Measurements from ENCODE around the gene SOBP. TPM values are rescaled to one million over a fixed set of nuclear protein-coding genes. Genes with fewer than 3 reads are reported as not detected.

Gene SOBP
- total and polyA plus RNA-seq, 2 donors (not counting 1 experiment from before 2014, with no cell fraction given), result 0.82 to 1.5 TPM

- no peaks in the 10 kb centered on the region for H3K79me2 ChIP-seq (ENCODE audit: control insufficient read depth, insufficient read depth, low read length)
- H3K27ac ChIP-seq (ENCODE audit: low read length in 2 of 2), result no peak overlapping the region
- no peaks in the 10 kb centered on the region for H3K4me1 ChIP-seq (ENCODE audit: control insufficient read depth in 2 of 2, insufficient read depth in 2 of 2, low read length in 2 of 2)
- H3K4me2 ChIP-seq (replicated peaks; ENCODE audit: low read depth, low read length, poor library complexity, severe bottlenecking), result no peak overlapping the region
- Mint-ChIP-seq H3K27me3 (peaks cover 18% of the 10 kb centered on the region), H3K4me3 (no peak overlapping the region), H3K27ac (no peak overlapping the region), H3K4me1 (no peaks in the 10 kb centered on the region), H3K9me3 (ENCODE audit: insufficient read depth) (no peaks in the 10 kb centered on the region)
- ChIA-PET CTCF (no interaction called here), POLR2A (no interaction called here)
- peaks cover 0 to 5% (median 0%) of the 10 kb centered on the region in 3 donors for H3K9me3 ChIP-seq (ENCODE audit: control extremely low read depth in 1 of 3, control insufficient read depth in 2 of 3, insufficient read depth in 1 of 3, low read length in 2 of 3)
- DNase-seq (no peak), ATAC-seq (ENCODE audit: low read depth) (no peak)
- no peak overlapping the region for H2AFZ ChIP-seq (ENCODE audit: insufficient read depth, low read depth, low read length, poor library complexity, severe bottlenecking)
- intact Hi-C loops (cut with micrococcal nuclease), result no loop called here
- H3K4me3 ChIP-seq (ENCODE audit: control extremely low read depth in 1 of 5, extremely low read depth in 1 of 5, insufficient read depth in 1 of 5, low read depth in 2 of 5, low read length in 4 of 5), result no peak overlapping the region
- no peak overlapping the region for H3K9ac ChIP-seq (ENCODE audit: low read length)
- H4K20me1 ChIP-seq (ENCODE audit: control insufficient read depth, insufficient read depth, low read length, poor library complexity, severe bottlenecking), result no peaks in the 10 kb centered on the region
- no peaks in the 10 kb centered on the region for H3K27me3 ChIP-seq (replicated peaks in 1 of 4; ENCODE audit: control extremely low read depth in 1 of 4, control insufficient read depth in 3 of 4, insufficient read depth in 4 of 4, low read length in 3 of 4)
- whole genome bisulfite sequencing (ENCODE audit: insufficient coverage), result 61% methylated on average over 2 of the region's 3 CpGs
- no peak for TF ChIP-seq CTCF (IDR thresholded peaks at IDR 0.05)
- TF ChIP-seq EZH2 (IDR thresholded peaks at IDR 0.05; ENCODE audit: borderline replicate concordance, insufficient read depth, low read depth, low read length, poor library complexity, severe bottlenecking), result no peak
- H3K36me3 ChIP-seq (replicated peaks in 1 of 2; ENCODE audit: control extremely low read depth in 1 of 2, control insufficient read depth in 1 of 2, extremely low read depth in 1 of 2, insufficient read depth in 2 of 2, low read length in 1 of 2), result no peaks in the 10 kb centered on the region
Observed at GRCh38 chr6:107689190-107689589, 199.3 kb downstream of the SOBP start.

- Histone ChIP-seq H3K27ac (ENCODE audit: low read length in 2 of 2) (no peak overlapping the region), H3K9ac (ENCODE audit: low read length) (no peak overlapping the region), H3K79me2 (ENCODE audit: control insufficient read depth, insufficient read depth, low read length) (no peaks in the 10 kb centered on the region), H3K4me1 (ENCODE audit: control insufficient read depth in 2 of 2, insufficient read depth in 2 of 2, low read length in 2 of 2) (no peaks in the 10 kb centered on the region), H3K4me2 (replicated peaks; ENCODE audit: low read depth, low read length, poor library complexity, severe bottlenecking) (no peak overlapping the region), H3K4me3 (ENCODE audit: control extremely low read depth in 1 of 5, extremely low read depth in 1 of 5, insufficient read depth in 1 of 5, low read depth in 2 of 5, low read length in 4 of 5) (no peak overlapping the region), H4K20me1 (ENCODE audit: control insufficient read depth, insufficient read depth, low read length, poor library complexity, severe bottlenecking) (no peaks in the 10 kb centered on the region), H3K27me3 (replicated peaks in 1 of 4; ENCODE audit: control extremely low read depth in 1 of 4, control insufficient read depth in 3 of 4, insufficient read depth in 4 of 4, low read length in 3 of 4) (no peaks in the 10 kb centered on the region), H2AFZ (ENCODE audit: insufficient read depth, low read depth, low read length, poor library complexity, severe bottlenecking) (no peak overlapping the region), H3K36me3 (replicated peaks in 1 of 2; ENCODE audit: control extremely low read depth in 1 of 2, control insufficient read depth in 1 of 2, extremely low read depth in 1 of 2, insufficient read depth in 2 of 2, low read length in 1 of 2) (no peaks in the 10 kb centered on the region), H3K9me3 (ENCODE audit: control extremely low read depth in 1 of 3, control insufficient read depth in 2 of 3, insufficient read depth in 1 of 3, low read length in 2 of 3) (peaks cover 0 to 11% (median 0%) of the 10 kb centered on the region in 3 donors)
- H3K27me3 Mint-ChIP-seq, result peaks cover 18% of the 10 kb centered on the region
- no peak for DNase-seq
- H3K9me3 Mint-ChIP-seq (ENCODE audit: insufficient read depth), result no peaks in the 10 kb centered on the region
- no peaks in the 10 kb centered on the region for H3K4me1 Mint-ChIP-seq
- 96% methylated on average over 13 of the region's 13 CpGs for WGBS (ENCODE audit: insufficient coverage)
- no peak for ATAC-seq (ENCODE audit: low read depth)
- CTCF ChIA-PET, result no interaction called here
- no peak overlapping the region for H3K27ac Mint-ChIP-seq
- intact Hi-C loops (cut with micrococcal nuclease), result no loop called here
- H3K4me3 Mint-ChIP-seq, result no peak overlapping the region
- POLR2A ChIA-PET, result no interaction called here
- TF ChIP-seq EZH2 (IDR thresholded peaks at IDR 0.05; ENCODE audit: borderline replicate concordance, insufficient read depth, low read depth, low read length, poor library complexity, severe bottlenecking) (no peak), CTCF (IDR thresholded peaks at IDR 0.05) (no peak)
Observed at GRCh38 chr6:107689951-107690642, 200.2 kb downstream of the SOBP start.
